Ureter (tissue), 1 donor: ENCODE measurements around the gene PCDHB10. TPM values are rescaled to one million over a fixed set of nuclear protein-coding genes. Genes with fewer than 3 reads are reported as not detected.
"Not testable (repeated sequence)": the region's sequence is repeated elsewhere in the genome, so short reads cannot be mapped to it uniquely, and the experiment has no call there.

Experiments used
- DNase-seq: peaks from one replicate; pipeline ENCODE4 v3.0.0-alpha.2; 2020; ENCODE audit warnings: low spot score
- total RNA-seq: library from RNA; stranded (reverse); gene quantifications from one replicate; pipeline ENCODE4 v1.2.4, GENCODE V29; 2023
- donor health status: DM: yes; HTN: yes; CAD: no.

Gene PCDHB10
- total RNA-seq, 1 donor from 2014 or later = 2.5 TPM

- no peak for DNase-seq
Measured at GRCh38 chr5:141186897-141187512, 5.1 kb upstream of the PCDHB10 start, which contains the start of gene PCDHB9. Gene PCDHB9 (plus strand): TSS chr5:141187161. CDS start chr5:141187319, 158 bp downstream.

- not testable (repeated sequence) for DNase-seq
Measured at GRCh38 chr5:141188682-141189081, 3.5 kb upstream of the PCDHB10 start.

GRCh38 chr5:141189131-141189530 lies 3.0 kb upstream of the PCDHB10 start:
- not testable (repeated sequence) for DNase-seq

- DNase-seq = not testable (repeated sequence)
Measured at GRCh38 chr5:141194332-141194731, 2.2 kb downstream of the PCDHB10 start.

GRCh38 chr5:141196363-141196762 lies 4.2 kb downstream of the PCDHB10 start:
- DNase-seq = no peak

- DNase-seq = no peak
Measured at GRCh38 chr5:141199359-141200235, 7.4 kb downstream of the PCDHB10 start, which contains the start of gene PCDHB11. Gene PCDHB11 (plus strand): TSS chr5:141199627. CDS start chr5:141199775, 148 bp downstream.

GRCh38 chr5:141201126-141201525 lies 9.0 kb downstream of the PCDHB10 start:
- not testable (repeated sequence) for DNase-seq

GRCh38 chr5:141201646-141202045 lies 9.5 kb downstream of the PCDHB10 start:
- DNase-seq = not testable (repeated sequence)

GRCh38 chr5:141208478-141208877 lies 16.3 kb downstream of the PCDHB10 start, which contains the start of gene PCDHB12:
Gene PCDHB12 (plus strand): TSS chr5:141208719. CDS start chr5:141208908, 189 bp downstream.
- DNase-seq = no peak

- not testable (repeated sequence) for DNase-seq
Measured at GRCh38 chr5:141210281-141210680, 18.1 kb downstream of the PCDHB10 start.

- DNase-seq = not testable (repeated sequence)
Measured at GRCh38 chr5:141210849-141211248, 18.7 kb downstream of the PCDHB10 start.

- DNase-seq = not testable (repeated sequence)
Measured at GRCh38 chr5:141213656-141214339, 21.6 kb downstream of the PCDHB10 start, which contains the start of gene PCDHB13. Gene PCDHB13 (plus strand): TSS chr5:141213919. CDS start chr5:141214124, 205 bp downstream.

GRCh38 chr5:141214583-141214982 lies 22.4 kb downstream of the PCDHB10 start:
- not testable (repeated sequence) for DNase-seq

GRCh38 chr5:141215504-141215903 lies 23.4 kb downstream of the PCDHB10 start:
- DNase-seq = not testable (repeated sequence)

GRCh38 chr5:141216035-141216434 lies 23.9 kb downstream of the PCDHB10 start:
- DNase-seq = not testable (repeated sequence)

- DNase-seq = no peak
Measured at GRCh38 chr5:141223112-141223783, 31.1 kb downstream of the PCDHB10 start, which contains the start of gene PCDHB14. Gene PCDHB14 (plus strand): TSS chr5:141223343. CDS start chr5:141223506, 163 bp downstream.

- DNase-seq = not testable (repeated sequence)
Measured at GRCh38 chr5:141224844-141225243, 32.7 kb downstream of the PCDHB10 start.

GRCh38 chr5:141225421-141225820 lies 33.3 kb downstream of the PCDHB10 start:
- not testable (repeated sequence) for DNase-seq

GRCh38 chr5:141234109-141234667 lies 42.0 kb downstream of the PCDHB10 start:
- DNase-seq = no peak

- DNase-seq = not testable (repeated sequence)
Measured at GRCh38 chr5:141235922-141236321, 43.8 kb downstream of the PCDHB10 start.
